GM19324 (cell line): ENCODE results near the gene TSPAN6.

Source experiments
- ATAC-seq: cut with Tn5 transposase; IDR thresholded peaks from one replicate; pipeline ENCODE4 v1.9.1; 2021; ENCODE audit warnings: mild to moderate bottlenecking, moderate library complexity; ENCODE audit not compliant: unreplicated experiment, low FRiP score

Gene TSPAN6

DNA sequence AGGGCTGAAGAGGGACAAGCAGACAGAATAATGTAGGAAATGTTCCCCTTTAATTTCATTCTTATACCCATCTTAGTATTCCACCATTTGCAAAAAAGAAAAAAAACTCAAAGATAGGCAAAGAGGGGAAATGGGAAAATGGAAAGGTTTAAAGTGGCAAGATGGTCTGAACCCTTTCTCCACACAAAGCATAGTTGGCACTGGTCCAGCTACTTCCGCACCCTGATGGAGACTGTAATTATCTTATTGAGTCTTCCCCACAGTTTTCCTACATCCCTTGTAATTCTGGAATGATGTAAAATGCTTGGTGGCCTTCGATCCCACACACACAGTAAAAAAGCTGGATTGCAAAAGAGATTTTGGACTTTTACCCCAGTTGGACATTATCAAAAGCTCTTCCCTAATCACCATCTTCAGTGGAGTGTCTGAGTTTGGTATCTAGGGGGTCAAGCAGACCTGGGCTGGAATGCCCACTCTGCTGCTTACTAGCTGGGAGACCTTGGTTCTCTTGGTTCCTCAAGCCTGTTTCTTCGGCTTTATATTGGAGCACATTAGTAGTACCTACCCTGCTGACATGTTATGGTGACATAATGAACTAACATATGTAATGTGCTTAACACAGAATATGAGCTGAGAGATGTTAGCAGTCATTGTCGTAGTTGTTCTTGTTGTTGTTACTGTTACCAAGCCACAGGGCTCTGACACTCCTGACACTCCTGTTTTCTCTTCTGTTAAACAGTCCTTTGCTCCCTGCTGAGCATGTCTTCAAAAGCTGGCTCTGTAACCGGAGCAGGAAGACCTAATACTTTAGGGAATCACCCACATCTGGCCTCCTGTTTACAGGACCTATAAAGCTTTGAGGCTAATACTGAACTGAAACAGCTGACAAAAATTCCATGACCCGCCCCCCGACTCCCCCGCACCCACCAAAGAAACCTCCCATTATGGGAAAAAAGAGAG lies 12.1 kb upstream of the TSPAN6 start:
- ATAC-seq: no peak

GRCh38 chrX:100647739-100648138 lies 11.1 kb upstream of the TSPAN6 start:
- ATAC-seq: no peak

DNA sequence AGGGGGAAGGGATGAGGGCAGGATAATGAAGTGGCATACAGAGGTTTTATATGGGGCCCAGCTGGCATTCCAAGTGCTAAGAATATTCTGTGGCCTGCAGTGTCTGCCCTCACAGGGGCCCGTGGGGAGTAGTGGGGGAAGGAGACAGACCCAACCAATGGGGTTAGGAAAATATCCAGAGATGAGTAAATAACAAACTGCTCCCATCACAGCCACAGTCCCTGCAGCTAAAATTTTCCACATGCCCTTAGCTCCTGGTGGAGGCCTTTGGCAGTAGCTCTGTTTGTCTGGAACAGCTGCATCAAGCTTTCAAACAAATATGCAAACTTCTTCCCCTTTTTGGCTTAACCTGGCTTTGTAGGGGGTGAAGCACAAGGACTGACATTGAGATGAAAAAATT lies 10.5 kb upstream of the TSPAN6 start:
- ATAC-seq: no peak

GRCh38 chrX:100645106-100645505 lies 8.5 kb upstream of the TSPAN6 start:
- ATAC-seq: no peak

- ATAC-seq: no peak
Observed at GRCh38 chrX:100643956-100644860, 7.6 kb upstream of the TSPAN6 start, which contains the start of gene SRPX2. Gene SRPX2, plus strand, starts transcription at chrX:100644199. Its CDS starts 2,124 bp downstream, at chrX:100646323.

GRCh38 chrX:100643212-100643611 lies 6.6 kb upstream of the TSPAN6 start:
- no peak for ATAC-seq

DNA sequence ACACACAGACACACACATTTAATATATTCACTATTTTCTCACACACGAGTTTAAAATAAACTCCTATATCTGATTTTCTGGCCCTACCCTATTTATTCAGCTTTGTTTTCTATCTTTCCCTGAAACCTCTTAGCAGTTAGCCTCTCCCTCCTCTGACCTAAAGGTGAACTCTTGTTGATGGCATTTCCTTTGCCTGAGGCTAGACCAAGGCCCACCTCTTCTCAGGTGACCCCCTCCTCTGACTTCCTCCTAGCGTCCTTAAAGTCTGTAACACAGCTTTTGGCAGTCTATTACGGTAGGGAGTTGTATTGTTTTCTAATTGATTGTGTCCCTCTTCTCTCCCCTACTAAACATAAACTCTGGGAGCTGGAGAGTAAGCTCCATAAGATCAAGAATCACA lies 5.7 kb upstream of the TSPAN6 start:
- no peak for ATAC-seq

GRCh38 chrX:100635989-100636320 lies 651 bp downstream of the TSPAN6 start:
- no peak for ATAC-seq

DNA sequence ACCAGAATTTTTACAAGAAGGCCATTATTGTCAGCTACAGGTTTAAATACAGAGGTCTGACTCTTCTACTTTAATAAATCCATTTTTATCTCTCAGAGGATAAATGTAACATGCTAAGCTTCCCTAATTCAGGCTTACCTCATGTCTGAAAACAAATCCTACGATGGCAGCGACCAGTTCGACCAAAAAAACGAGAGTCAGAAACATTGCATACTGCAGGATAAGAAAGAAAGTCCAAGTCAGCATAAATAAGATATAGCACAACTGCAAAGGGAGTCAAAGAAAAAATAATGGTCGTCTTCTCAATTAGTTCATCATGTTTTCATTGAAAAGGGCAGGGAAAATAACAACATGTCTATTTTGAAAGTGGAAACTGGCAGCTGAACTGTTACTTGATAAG lies 1.6 kb downstream of the TSPAN6 start:
- ATAC-seq: no peak

- ATAC-seq: peak; percentile 88
Observed at GRCh38 chrX:100625985-100626491, 10.6 kb downstream of the TSPAN6 start.

DNA sequence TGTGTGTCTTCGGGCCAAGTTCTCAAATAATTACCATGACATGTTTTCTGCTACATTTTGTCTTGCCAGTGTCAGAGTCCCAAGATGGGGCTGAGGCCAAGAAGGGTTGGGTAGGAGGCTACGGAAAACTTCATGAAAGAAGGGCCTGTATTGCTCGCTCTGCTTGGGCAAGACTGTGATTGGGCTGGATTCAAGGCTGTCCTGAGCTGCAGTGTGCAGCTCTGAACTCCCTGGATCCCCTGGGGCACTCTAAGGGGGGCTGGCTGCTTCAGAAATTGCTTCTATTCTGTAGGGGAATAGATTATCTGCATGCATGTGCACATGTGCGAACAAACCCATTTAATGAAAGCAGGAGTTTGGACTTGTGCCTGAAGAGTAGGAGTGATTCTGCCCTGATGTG lies 13.6 kb downstream of the TSPAN6 start:
- no peak for ATAC-seq

GRCh38 chrX:100615005-100615404 lies 21.6 kb downstream of the TSPAN6 start:
- ATAC-seq: peak; percentile 56

DNA sequence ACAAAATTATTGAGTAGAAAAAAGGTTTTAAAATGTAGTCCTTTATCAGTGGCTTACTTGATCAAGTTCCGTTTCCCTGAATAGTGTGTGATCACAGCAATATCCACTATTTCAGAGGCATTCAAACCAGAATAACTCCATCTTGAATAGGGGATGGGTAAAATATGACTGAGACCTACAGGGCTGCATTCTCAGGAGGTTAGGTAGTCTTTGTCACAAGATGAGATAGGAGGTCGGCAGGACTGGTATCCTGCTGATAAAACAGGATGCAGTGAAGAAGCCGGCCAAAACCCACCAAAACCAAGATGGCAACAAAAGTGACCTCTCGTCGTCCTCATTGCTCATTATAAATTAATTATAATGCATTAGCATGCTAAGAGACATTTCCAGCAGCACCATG lies 24.7 kb downstream of the TSPAN6 start:
- ATAC-seq: no peak

DNA sequence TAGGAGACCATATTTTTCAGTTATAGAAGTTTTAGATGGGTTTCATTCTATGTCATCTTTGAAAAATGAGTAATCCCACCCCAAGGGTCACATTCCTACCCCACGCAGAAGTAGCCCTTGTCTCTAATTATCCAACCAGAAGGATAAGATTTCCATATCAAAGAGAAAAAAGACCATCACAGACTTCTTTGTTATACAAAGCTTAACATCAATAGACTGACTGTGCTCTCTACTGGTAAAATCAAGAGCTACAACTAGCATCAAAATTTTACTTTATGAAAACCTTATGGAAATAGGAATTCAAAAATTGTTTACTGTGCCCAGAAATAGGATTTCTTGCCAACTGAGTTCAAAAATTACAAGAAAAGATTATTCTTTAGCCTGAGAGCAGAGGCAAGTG lies 27.0 kb downstream of the TSPAN6 start:
- ATAC-seq: no peak

GRCh38 chrX:100606753-100607152 lies 29.9 kb downstream of the TSPAN6 start:
- ATAC-seq: no peak

- no peak for ATAC-seq
Observed at GRCh38 chrX:100600758-100601157, 35.8 kb downstream of the TSPAN6 start.

- ATAC-seq: no peak
Observed at GRCh38 chrX:100600340-100600739, 36.3 kb downstream of the TSPAN6 start.

- no peak for ATAC-seq
Observed at GRCh38 chrX:100599456-100599855, 37.1 kb downstream of the TSPAN6 start.

DNA sequence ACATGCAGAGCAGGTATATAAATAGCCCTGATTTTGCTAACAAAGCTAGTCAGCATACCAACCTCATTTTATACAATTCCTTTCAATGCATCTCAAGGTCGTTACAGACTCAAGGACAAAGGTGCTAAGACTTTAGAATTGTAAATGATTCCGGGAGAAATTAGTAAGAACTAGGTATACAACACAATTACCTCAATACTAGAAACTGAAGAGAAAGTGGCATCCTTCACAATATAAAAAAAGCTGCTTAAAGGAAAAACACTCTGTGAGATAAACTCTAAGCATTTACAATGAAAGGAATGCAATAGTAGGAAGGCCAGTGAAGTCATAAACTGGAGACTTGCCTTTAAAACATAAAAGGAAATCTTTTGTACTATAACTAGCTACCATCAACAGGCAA lies 40.0 kb downstream of the TSPAN6 start:
- ATAC-seq: no peak

DNA sequence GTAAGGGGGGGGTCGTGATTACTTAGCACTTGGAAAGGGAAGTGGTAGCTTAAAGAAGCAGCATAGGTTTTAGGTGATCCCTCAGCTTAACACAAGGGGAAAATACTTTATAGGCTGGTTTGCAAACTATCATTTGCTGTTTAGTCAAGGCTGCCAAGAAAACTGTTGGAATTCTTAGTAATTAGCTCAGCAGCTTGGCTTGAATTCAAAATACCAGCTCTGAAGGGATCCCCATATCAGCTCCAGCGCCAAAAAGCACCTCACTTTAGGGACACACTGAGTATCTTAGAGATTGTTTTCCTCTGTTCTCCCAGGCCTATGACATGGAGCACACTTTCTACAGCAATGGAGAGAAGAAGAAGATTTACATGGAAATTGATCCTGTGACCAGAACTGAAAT lies 43.0 kb downstream of the TSPAN6 start:
- no peak for ATAC-seq

GRCh38 chrX:100593126-100593525 lies 43.5 kb downstream of the TSPAN6 start:
- ATAC-seq: no peak
